ENCODE measurements around the gene GSDME. TPM values are rescaled to one million over a fixed set of nuclear protein-coding genes. Genes with fewer than 3 reads are reported as not detected.

The GSDME gene
- total RNA-seq, 1 experiment from 2014 or later: 5.5 TPM

DNA sequence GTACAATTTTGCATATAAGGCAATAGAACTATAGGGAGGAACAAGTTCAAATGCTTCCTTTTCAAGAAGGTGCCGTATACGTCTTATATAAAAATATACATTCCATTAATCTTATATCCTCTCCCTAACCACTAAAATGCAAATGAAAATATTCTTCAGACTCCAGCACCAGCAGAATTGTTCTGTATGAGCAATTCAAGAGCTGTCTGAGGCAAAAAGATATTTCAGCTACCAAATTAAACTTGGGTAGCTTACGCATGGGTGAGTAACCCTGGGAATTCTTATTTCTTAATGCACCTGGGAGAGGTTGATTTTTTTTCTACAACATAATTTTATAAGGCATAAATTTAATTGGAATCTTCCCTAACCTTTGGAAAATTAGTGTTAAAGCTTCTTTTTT lies 42.2 kb upstream of the GSDME start:
- Histone ChIP-seq H3K27ac (ENCODE audit: insufficient read length, low read depth, low read length) (no peak overlapping the region), H2AFZ (ENCODE audit: low read length) (no peak overlapping the region), H3K18ac (ENCODE audit: insufficient read length, low read depth, low read length) (no peak overlapping the region), H3K4me2 (ENCODE audit: insufficient read depth, insufficient read length, low read length) (no peak overlapping the region), H3K79me2 (ENCODE audit: insufficient read depth, low read length) (no peaks in the 10 kb centered on the region), H2BK120ac (ENCODE audit: low read depth, low read length, poor library complexity, severe bottlenecking) (no peak overlapping the region), H3K4me1 (ENCODE audit: insufficient read depth, low read length) (no peaks in the 10 kb centered on the region; the same call in 1 of the 2 replicates), H3K23ac (ENCODE audit: insufficient read length, low read depth, low read length) (no peak overlapping the region), H2AK5ac (ENCODE audit: insufficient read length, low read length) (no peak overlapping the region), H3K56ac (ENCODE audit: insufficient read length, low read depth, low read length) (no peak overlapping the region), H3K27me3 (ENCODE audit: insufficient read depth, low read length) (no peaks in the 10 kb centered on the region), H3K9ac (ENCODE audit: extremely low read depth, insufficient read length, low read length) (no peak overlapping the region), H2BK20ac (ENCODE audit: low read depth, low read length, poor library complexity, severe bottlenecking) (no peak overlapping the region), H2BK5ac (ENCODE audit: insufficient read length, low read length) (no peak overlapping the region), H4K5ac (ENCODE audit: insufficient read length, low read depth, low read length) (no peak overlapping the region), H3K14ac (ENCODE audit: insufficient read depth, low read length) (no peak overlapping the region), H3K4ac (ENCODE audit: low read depth, low read length) (no peak overlapping the region), H3K9me3 (ENCODE audit: control insufficient read depth, low read depth, low read length) (no peaks in the 10 kb centered on the region), H4K91ac (ENCODE audit: insufficient read length, low read depth, low read length) (no peak overlapping the region), H3K79me1 (ENCODE audit: insufficient read depth, low read depth, low read length, poor library complexity, severe bottlenecking) (no peaks in the 10 kb centered on the region), H2BK12ac (ENCODE audit: insufficient read length, low read depth, low read length) (no peak overlapping the region), H4K8ac (replicated peaks; ENCODE audit: insufficient read length, low read depth, low read length) (no peak overlapping the region), H3T11ph (ENCODE audit: low read length) (no peak overlapping the region), H3K23me2 (ENCODE audit: insufficient read length, low read depth, low read length, poor library complexity, severe bottlenecking) (no peaks in the 10 kb centered on the region), H2BK15ac (ENCODE audit: low read depth, low read length) (no peak overlapping the region), H4K20me1 (ENCODE audit: control insufficient read depth, insufficient read depth, insufficient read length) (no peaks in the 10 kb centered on the region)
- Mint-ChIP-seq H3K4me1 (peaks cover 8 to 16% of the 10 kb centered on the region in 2 experiments), H3K27me3 (ENCODE audit: low read depth) (no peaks in the 10 kb centered on the region), H3K4me3 (no peak overlapping the region), H3K9me3 (peaks cover 0 to 4% of the 10 kb centered on the region in 2 experiments; a peak in 4 of 5 replicates), H3K36me3 (ENCODE audit: insufficient read depth in 1 of 3, low read depth in 3 of 3) (peaks cover 20 to 27% (median 23%) of the 10 kb centered on the region in 3 experiments), H3K27ac (no peak overlapping the region)
- 100% methylated on average over 2 of the region's 3 CpGs for WGBS (ENCODE audit: extremely low coverage, insufficient read length, low lambda C conversion rate)
- TF ChIP-seq, protein P1, sequence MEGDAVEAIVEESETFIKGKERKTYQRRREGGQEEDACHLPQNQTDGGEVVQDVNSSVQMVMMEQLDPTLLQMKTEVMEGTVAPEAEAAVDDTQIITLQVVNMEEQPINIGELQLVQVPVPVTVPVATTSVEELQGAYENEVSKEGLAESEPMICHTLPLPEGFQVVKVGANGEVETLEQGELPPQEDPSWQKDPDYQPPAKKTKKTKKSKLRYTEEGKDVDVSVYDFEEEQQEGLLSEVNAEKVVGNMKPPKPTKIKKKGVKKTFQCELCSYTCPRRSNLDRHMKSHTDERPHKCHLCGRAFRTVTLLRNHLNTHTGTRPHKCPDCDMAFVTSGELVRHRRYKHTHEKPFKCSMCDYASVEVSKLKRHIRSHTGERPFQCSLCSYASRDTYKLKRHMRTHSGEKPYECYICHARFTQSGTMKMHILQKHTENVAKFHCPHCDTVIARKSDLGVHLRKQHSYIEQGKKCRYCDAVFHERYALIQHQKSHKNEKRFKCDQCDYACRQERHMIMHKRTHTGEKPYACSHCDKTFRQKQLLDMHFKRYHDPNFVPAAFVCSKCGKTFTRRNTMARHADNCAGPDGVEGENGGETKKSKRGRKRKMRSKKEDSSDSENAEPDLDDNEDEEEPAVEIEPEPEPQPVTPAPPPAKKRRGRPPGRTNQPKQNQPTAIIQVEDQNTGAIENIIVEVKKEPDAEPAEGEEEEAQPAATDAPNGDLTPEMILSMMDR (conservative IDR thresholded peaks at IDR 0.05): no peak
- DNase-seq: no peak

Data from H9 (cell line).